Neuronal stem cell (in vitro differentiated cells): ENCODE measurements around the gene PHYKPL.
A peak's percentile ranks its signal among the peaks of the same experiment; 100 is the strongest.

Experiments
- DNase-seq: peaks from one replicate; pipeline ENCODE4 v3.0.0-alpha.2; 2013; ENCODE audit warnings: low spot score
- H2AFZ ChIP-seq: one replicate; pipeline ENCODE4 v1.6.1; 2013; ENCODE audit warnings: mild to moderate bottlenecking, low read length, inconsistent platforms
- H2AK5ac ChIP-seq: 2 replicates; pipeline ENCODE4 v1.6.1; 2013; ENCODE audit warnings: low read depth, mild to moderate bottlenecking, inconsistent platforms, low read length, moderate library complexity, mixed read lengths
- H2BK120ac ChIP-seq: 2 replicates; pipeline ENCODE4 v1.6.1; 2013; ENCODE audit warnings: low read depth, mild to moderate bottlenecking, inconsistent platforms, low read length, moderate library complexity, mixed read lengths
- H2BK12ac ChIP-seq: one replicate; pipeline ENCODE4 v1.6.1; 2013; ENCODE audit warnings: low read length, inconsistent platforms
- H2BK15ac ChIP-seq: 2 replicates; pipeline ENCODE4 v1.6.1; 2013; ENCODE audit warnings: mild to moderate bottlenecking, low read length, inconsistent platforms, mixed read lengths
- H2BK5ac ChIP-seq: one replicate; pipeline ENCODE4 v1.6.1; 2013; ENCODE audit warnings: inconsistent platforms, mild to moderate bottlenecking, low read length, moderate library complexity
- H3K14ac ChIP-seq: one replicate; pipeline ENCODE4 v1.6.1; 2013; ENCODE audit warnings: low read length, inconsistent platforms
- H3K18ac ChIP-seq: 2 replicates; pipeline ENCODE4 v1.6.1; 2013; ENCODE audit warnings: low read length, inconsistent platforms
- H3K23ac ChIP-seq: 2 replicates; pipeline ENCODE4 v1.6.1; 2013; ENCODE audit warnings: low read depth, mild to moderate bottlenecking, mixed read lengths, low read length, inconsistent platforms; ENCODE audit not compliant: poor library complexity
- H3K27ac ChIP-seq: replicated peaks from 3 replicates; pipeline ENCODE4 v1.5.1; 2013; ENCODE audit warnings: low read length, inconsistent platforms
- H3K27me3 ChIP-seq, 3 experiments: 2 replicates each; pipeline ENCODE4 v1.6.1; 2013; ENCODE audit warnings: low read length in 3 of 3, mild to moderate bottlenecking in 2 of 3, inconsistent platforms in 1 of 3, low read depth in 1 of 3, mixed read lengths in 1 of 3, moderate library complexity in 1 of 3; ENCODE audit not compliant: control insufficient read depth in 3 of 3, insufficient read depth in 3 of 3
- H3K36me3 ChIP-seq, 2 donors: replicated peaks in 1 of 2; 2 replicates each; pipeline ENCODE4 v1.6.1; 2013; ENCODE audit warnings: low read length in 2 of 2; ENCODE audit not compliant: control insufficient read depth in 2 of 2, insufficient read depth in 2 of 2
- H3K4ac ChIP-seq: 2 replicates; pipeline ENCODE4 v1.6.1; 2013; ENCODE audit warnings: inconsistent platforms, mild to moderate bottlenecking, low read length, moderate library complexity
- H3K4me1 ChIP-seq, 2 donors: 1 replicate in 1 of 2; 2 replicates in 1 of 2; pipeline ENCODE4 v1.6.1; 2013; ENCODE audit warnings: low read length in 2 of 2, low read depth in 1 of 2; ENCODE audit not compliant: control insufficient read depth in 2 of 2, insufficient read depth in 1 of 2
- H3K4me2 ChIP-seq: one replicate; pipeline ENCODE4 v1.6.1; 2013; ENCODE audit warnings: mild to moderate bottlenecking, low read length, inconsistent platforms; ENCODE audit not compliant: insufficient read depth, poor library complexity, severe bottlenecking
- H3K4me3 ChIP-seq, 2 donors: 2 replicates each; pipeline ENCODE4 v1.5.1; 2013; ENCODE audit warnings: low read length in 2 of 2, mild to moderate bottlenecking in 2 of 2, inconsistent platforms in 1 of 2, moderate library complexity in 1 of 2
- H3K79me1 ChIP-seq: one replicate; pipeline ENCODE4 v1.6.1; 2013; ENCODE audit warnings: low read depth, mild to moderate bottlenecking, inconsistent platforms, low read length, moderate library complexity
- H3K9ac ChIP-seq: one replicate; pipeline ENCODE4 v1.6.1; 2013; ENCODE audit warnings: mild to moderate bottlenecking, low read depth, low read length, inconsistent platforms; ENCODE audit not compliant: poor library complexity
- H3K9me3 ChIP-seq, 2 donors: replicated peaks in 1 of 2; 2 replicates each; pipeline versions ENCODE3 to v1.6.1; 2013; ENCODE audit warnings: low read length in 2 of 2, mild to moderate bottlenecking in 2 of 2, inconsistent platforms in 1 of 2, low read depth in 1 of 2, mixed read lengths in 1 of 2, moderate library complexity in 1 of 2; ENCODE audit not compliant: control insufficient read depth in 2 of 2, insufficient read depth in 1 of 2
- H4K8ac ChIP-seq: one replicate; pipeline ENCODE4 v1.6.1; 2013; ENCODE audit warnings: low read depth, mild to moderate bottlenecking, inconsistent platforms, low read length, moderate library complexity
- H4K91ac ChIP-seq: one replicate; pipeline ENCODE4 v1.6.1; 2013; ENCODE audit warnings: low read length, low read depth, mild to moderate bottlenecking, inconsistent platforms; ENCODE audit not compliant: poor library complexity
- WGBS, 2 donors: extraction: QIAGEN DNeasy Blood & Tissue Kit; methylation state at CpG; one replicate each; pipeline ENCODE4 v1.1.7; 2013; ENCODE audit warnings: missing lambda C conversion rate in 2 of 2, mixed read lengths in 1 of 2; ENCODE audit not compliant: insufficient read length in 2 of 2, insufficient replicate concordance in 1 of 2; ENCODE audit errors: extremely low coverage in 2 of 2; 5-methylcytosine and 5-hydroxymethylcytosine counted together

PHYKPL gene

GRCh38 chr5:178234750-178235587 is 2.4 kb upstream of the PHYKPL start:
- Histone ChIP-seq H3K4me1 (peaks cover 10 to 22% of the 10 kb centered on the region in 2 donors), H2BK15ac (no peak overlapping the region), H3K27ac (no peak overlapping the region), H3K27me3 (no peaks in the 10 kb centered on the region), H4K91ac (no peak overlapping the region), H3K18ac (no peak overlapping the region), H3K9me3 (no peaks in the 10 kb centered on the region), H2BK5ac (no peak overlapping the region), H4K8ac (no peak overlapping the region), H3K9ac (no peak overlapping the region), H2AK5ac (peak overlapping the region; percentile 19), H3K4me3 (peak overlapping the region in 1 of 2 donors; percentile 58), H2BK12ac (no peak overlapping the region), H2AFZ (peak overlapping the region; percentile 71), H3K79me1 (peaks cover 9% of the 10 kb centered on the region), H3K23ac (no peak overlapping the region), H3K14ac (no peak overlapping the region), H3K4ac (no peak overlapping the region), H3K4me2 (no peak overlapping the region), H2BK120ac (no peak overlapping the region), H3K36me3 (peaks cover 6 to 16% of the 10 kb centered on the region in 2 donors)
- WGBS, 2 donors: no CpG with 5 or more reads among the region's 12 CpGs
- DNase-seq: peak; percentile 80

GRCh38 chr5:178234121-178234749 is 1.6 kb upstream of the PHYKPL start:
- peaks cover 9 to 21% of the 10 kb centered on the region in 2 donors for H3K4me1 ChIP-seq
- H3K27ac ChIP-seq: no peak overlapping the region
- H3K18ac ChIP-seq: no peak overlapping the region
- peaks cover 11 to 24% of the 10 kb centered on the region in 2 donors for H3K36me3 ChIP-seq
- no peaks in the 10 kb centered on the region for H3K27me3 ChIP-seq
- H3K9ac ChIP-seq: no peak overlapping the region
- H3K23ac ChIP-seq: peak overlapping the region; percentile 56
- no peak overlapping the region for H3K4ac ChIP-seq
- H2BK15ac ChIP-seq: no peak overlapping the region
- H2BK120ac ChIP-seq: peak overlapping the region; percentile 63
- no peak overlapping the region for H2BK12ac ChIP-seq
- H3K79me1 ChIP-seq: peaks cover 9% of the 10 kb centered on the region
- H3K4me2 ChIP-seq: no peak overlapping the region
- H2BK5ac ChIP-seq: no peak overlapping the region
- no peak overlapping the region for H4K8ac ChIP-seq
- H3K14ac ChIP-seq: no peak overlapping the region
- H2AFZ ChIP-seq: no peak overlapping the region
- WGBS, 2 donors: no CpG with 5 or more reads among the region's 7 CpGs
- H3K4me3 ChIP-seq: no peak overlapping the region
- H4K91ac ChIP-seq: no peak overlapping the region
- no peak overlapping the region for H2AK5ac ChIP-seq
- no peak for DNase-seq
- H3K9me3 ChIP-seq: no peaks in the 10 kb centered on the region

- H3K14ac ChIP-seq: no peak overlapping the region
- peaks cover 6 to 14% of the 10 kb centered on the region in 2 donors for H3K4me1 ChIP-seq
- H3K9ac ChIP-seq: no peak overlapping the region
- peak overlapping the region; percentile 24 for H3K18ac ChIP-seq
- H3K27me3 ChIP-seq: no peaks in the 10 kb centered on the region
- no peak overlapping the region for H2BK120ac ChIP-seq
- WGBS, 2 donors: no CpG with 5 or more reads among the region's 11 CpGs
- H3K4me3 ChIP-seq: peak overlapping the region; percentile 75 to 93
- no peak overlapping the region for H4K91ac ChIP-seq
- no peak for DNase-seq
- no peak overlapping the region for H2BK12ac ChIP-seq
- H3K79me1 ChIP-seq: peaks cover 9% of the 10 kb centered on the region
- peaks cover 20 to 35% of the 10 kb centered on the region in 2 donors for H3K36me3 ChIP-seq
- peak overlapping the region; percentile 0 for H2AK5ac ChIP-seq
- H2AFZ ChIP-seq: peak overlapping the region; percentile 96
- peak overlapping the region; percentile 92 for H3K4me2 ChIP-seq
- H3K23ac ChIP-seq: peak overlapping the region; percentile 87
- H3K27ac ChIP-seq: no peak overlapping the region
- peak overlapping the region; percentile 84 for H2BK5ac ChIP-seq
- no peak overlapping the region for H4K8ac ChIP-seq
- no peak overlapping the region for H3K4ac ChIP-seq
- peak overlapping the region; percentile 65 for H2BK15ac ChIP-seq
- no peaks in the 10 kb centered on the region for H3K9me3 ChIP-seq
These were observed 373 bp upstream of the PHYKPL start for GRCh38 chr5:178232920-178233429.
